Gastrocnemius medialis (tissue), 4 donors: Measurements from ENCODE around the gene SCAI. TPM values are rescaled to one million over a fixed set of nuclear protein-coding genes. Genes with fewer than 3 reads are reported as not detected.

Experiments
- ATAC-seq, 2 donors: fragments of 150-250 bp; one replicate each; pipeline ENCODE4 v1.9.1; 2016
- DNase-seq, 2 donors: peaks; one replicate each; pipeline ENCODE4 v3.0.0-alpha.2; 2019
- H3K27ac ChIP-seq, 4 donors: fragments of 200-600 bp; sonication (generic); 1 replicate in 1 of 4; 2 replicates in 3 of 4; pipeline ENCODE4 v1.5.1; 2016 to 2018; ENCODE audit warnings: mild to moderate bottlenecking in 2 of 4, moderate library complexity in 1 of 4
- H3K27me3 ChIP-seq, 3 donors: fragments of 200-600 bp; sonication (generic) in 2 of 3; 1 replicate in 1 of 3; 2 replicates in 2 of 3; pipeline versions ENCODE4 v1.5.1 to v1.6.0; 2016 to 2019; ENCODE audit warnings: mild to moderate bottlenecking in 1 of 3, moderate library complexity in 1 of 3
- H3K36me3 ChIP-seq, 2 donors: fragments of 200-600 bp; sonication (generic) in 1 of 2; one replicate each; pipeline ENCODE4 v1.5.1; 2017 to 2018
- H3K4me1 ChIP-seq, 2 donors: fragments of 200-600 bp; sonication (generic) in 1 of 2; one replicate each; pipeline ENCODE4 v1.5.1; 2016 to 2017; ENCODE audit warnings: mild to moderate bottlenecking in 2 of 2
- H3K4me3 ChIP-seq, 4 donors: fragments of 200-600 bp; sonication (generic) in 3 of 4; 1 replicate in 1 of 4; 2 replicates in 3 of 4; pipeline ENCODE4 v1.5.1; 2016 to 2019; ENCODE audit warnings: mild to moderate bottlenecking in 2 of 4
- H3K9me3 ChIP-seq, 3 donors: fragments of 200-600 bp; sonication (generic) in 2 of 3; 1 replicate in 1 of 3; 2 replicates in 2 of 3; pipeline ENCODE4 v1.5.1; 2016 to 2019
- CTCF ChIP-seq, 5 experiments: fragments of 450-650 bp in 3 of 5; fragments of 200-600 bp in 2 of 5; sonication (generic) in 2 of 5; IDR thresholded peaks in 4 of 5; conservative IDR thresholded peaks in 1 of 5; 1 replicate in 4 of 5; 2 replicates in 1 of 5; pipeline ENCODE4 v1.5.1; 2016 to 2019; ENCODE audit warnings: antibody characterized with exemption in 5 of 5, mild to moderate bottlenecking in 3 of 5, moderate library complexity in 3 of 5
- POLR2A ChIP-seq, 2 donors: fragments of 450-650 bp; IDR thresholded peaks; one replicate each; pipeline ENCODE4 v1.6.1; 2017; ENCODE audit warnings: antibody characterized with exemption in 2 of 2, mild to moderate bottlenecking in 2 of 2, moderate library complexity in 2 of 2
- in situ Hi-C, 4 donors: fragments of 200-750 bp; cut with MboI; loops; one replicate each; pipeline versions ENCODE4 v1.15.0 to v1.8.0; 2017; ENCODE audit warnings: low sequenced_read_pairs in 4 of 4
- intact Hi-C: fragments of 100-400 bp; cut with DNase I; formaldehyde crosslinking; loops from one replicate; pipeline ENCODE4 v1.15.1; 2023; ENCODE audit warnings: low total_unique reads
- total RNA-seq, 4 donors: library from RNA; depleted of rRNA; stranded (reverse); fragments of >200 nt; gene quantifications; one replicate each; pipeline versions ENCODE4 v1.1.0 to v1.2.3, GENCODE V29; 2016

SCAI gene
- total RNA-seq, 4 donors from 2014 or later, result 1.1 to 4.7 (median 3.4) TPM

- DNase-seq, result no peak
- H3K9me3 ChIP-seq, result no peaks in the 10 kb centered on the region
- no peaks in the 10 kb centered on the region for H3K36me3 ChIP-seq
- H3K4me3 ChIP-seq, result no peak overlapping the region
- no peak for TF ChIP-seq POLR2A (IDR thresholded peaks at IDR 0.05)
- TF ChIP-seq CTCF (IDR thresholded peaks at IDR 0.05 in 4 of 5, conservative IDR thresholded peaks at IDR 0.05 in 1 of 5), result no peak
- in situ Hi-C loops, result no loop called here
- intact Hi-C loops, result loop anchor here (1.0 kb wide), 1 partner anchor 39 kb away; the partner anchor contains the start of gene SCAI
- H3K27ac ChIP-seq, result peak overlapping the region in 2 of 4 donors; percentile 38 to 63
- H3K4me1 ChIP-seq, result peaks cover 32 to 42% of the 10 kb centered on the region in 2 donors
- peak; percentile 81 for ATAC-seq
- H3K27me3 ChIP-seq, result no peaks in the 10 kb centered on the region
These were observed 39.4 kb downstream of the SCAI start for GRCh38 chr9:125103770-125104460.

GRCh38 chr9:125103021-125103420, 40.3 kb downstream of the SCAI start:
- intact Hi-C loops (loop anchor here (1.0 kb wide), 1 partner anchor 40 kb away; the partner anchor contains the start of gene SCAI), in situ Hi-C loops (no loop called here)
- ATAC-seq, result no peak
- H3K4me1 ChIP-seq, result peaks cover 40 to 51% of the 10 kb centered on the region in 2 donors
- H3K4me3 ChIP-seq, result no peak overlapping the region
- TF ChIP-seq CTCF (IDR thresholded peaks at IDR 0.05 in 4 of 5, conservative IDR thresholded peaks at IDR 0.05 in 1 of 5), result no peak
- TF ChIP-seq POLR2A (IDR thresholded peaks at IDR 0.05), result no peak
- no peaks in the 10 kb centered on the region for H3K36me3 ChIP-seq
- H3K27me3 ChIP-seq, result no peaks in the 10 kb centered on the region
- no peak overlapping the region for H3K27ac ChIP-seq
- DNase-seq, result no peak
- no peaks in the 10 kb centered on the region for H3K9me3 ChIP-seq

GRCh38 chr9:125100822-125101221, 42.5 kb downstream of the SCAI start:
- TF ChIP-seq CTCF (IDR thresholded peaks at IDR 0.05 in 4 of 5, conservative IDR thresholded peaks at IDR 0.05 in 1 of 5), result no peak
- no peak for TF ChIP-seq POLR2A (IDR thresholded peaks at IDR 0.05)
- H3K36me3 ChIP-seq, result no peaks in the 10 kb centered on the region
- intact Hi-C loops (no loop called here), in situ Hi-C loops (no loop called here)
- DNase-seq (no peak), ATAC-seq (no peak)
- no peaks in the 10 kb centered on the region for H3K27me3 ChIP-seq
- peaks cover 40 to 51% of the 10 kb centered on the region in 2 donors for H3K4me1 ChIP-seq
- H3K27ac ChIP-seq, result no peak overlapping the region
- H3K9me3 ChIP-seq, result no peaks in the 10 kb centered on the region
- H3K4me3 ChIP-seq, result no peak overlapping the region

- intact Hi-C loops, result no loop called here
These were observed 43.5 kb downstream of the SCAI start for GRCh38 chr9:125099816-125100215.

More at GRCh38 chr9:125099816-125100215, 43.5 kb downstream of the SCAI start:
- no peak for TF ChIP-seq POLR2A (IDR thresholded peaks at IDR 0.05)
- no peak for TF ChIP-seq CTCF (IDR thresholded peaks at IDR 0.05 in 4 of 5, conservative IDR thresholded peaks at IDR 0.05 in 1 of 5)
- ATAC-seq (no peak), DNase-seq (no peak)
- H3K4me1 ChIP-seq, result peaks cover 41 to 54% of the 10 kb centered on the region in 2 donors
- no peaks in the 10 kb centered on the region for H3K9me3 ChIP-seq
- in situ Hi-C loops, result no loop called here
- no peaks in the 10 kb centered on the region for H3K27me3 ChIP-seq
- no peak overlapping the region for H3K4me3 ChIP-seq
- peak overlapping the region in 1 of 4 donors; percentile 5 for H3K27ac ChIP-seq
- no peaks in the 10 kb centered on the region for H3K36me3 ChIP-seq
